Panc1 (cell line): ENCODE data around the gene NEAT1.

Source experiments
- CTCF ChIP-seq: fragments of 450-650 bp; IDR thresholded peaks from 2 replicates; pipeline ENCODE4 v1.5.1; 2017; ENCODE audit warnings: mild to moderate bottlenecking
- POLR2AphosphoS5 ChIP-seq: IDR thresholded peaks from 2 replicates; pipeline ENCODE4 v1.6.1; 2012; ENCODE audit warnings: mild to moderate bottlenecking, low read depth, low read length, moderate library complexity
- SIN3A ChIP-seq: IDR thresholded peaks from 2 replicates; pipeline ENCODE4 v1.6.1; 2012; ENCODE audit warnings: low read depth, mild to moderate bottlenecking, low read length, moderate library complexity, borderline replicate concordance; ENCODE audit not compliant: insufficient read depth
- TCF7L2 ChIP-seq: IDR thresholded peaks from 2 replicates; pipeline ENCODE4 v1.6.1; 2011; ENCODE audit warnings: mild to moderate bottlenecking, low read depth, low read length, inconsistent platforms
- TF ChIP-seq, protein P1 (sequence below), 2 experiments: IDR thresholded peaks; 2 replicates each; pipeline ENCODE4 v1.6.1; 2011 to 2012; ENCODE audit warnings: low read depth in 2 of 2, control low read depth in 1 of 2, low read length in 1 of 2, mild to moderate bottlenecking in 1 of 2, moderate library complexity in 1 of 2; ENCODE audit not compliant: insufficient read depth in 1 of 2

DNA sequence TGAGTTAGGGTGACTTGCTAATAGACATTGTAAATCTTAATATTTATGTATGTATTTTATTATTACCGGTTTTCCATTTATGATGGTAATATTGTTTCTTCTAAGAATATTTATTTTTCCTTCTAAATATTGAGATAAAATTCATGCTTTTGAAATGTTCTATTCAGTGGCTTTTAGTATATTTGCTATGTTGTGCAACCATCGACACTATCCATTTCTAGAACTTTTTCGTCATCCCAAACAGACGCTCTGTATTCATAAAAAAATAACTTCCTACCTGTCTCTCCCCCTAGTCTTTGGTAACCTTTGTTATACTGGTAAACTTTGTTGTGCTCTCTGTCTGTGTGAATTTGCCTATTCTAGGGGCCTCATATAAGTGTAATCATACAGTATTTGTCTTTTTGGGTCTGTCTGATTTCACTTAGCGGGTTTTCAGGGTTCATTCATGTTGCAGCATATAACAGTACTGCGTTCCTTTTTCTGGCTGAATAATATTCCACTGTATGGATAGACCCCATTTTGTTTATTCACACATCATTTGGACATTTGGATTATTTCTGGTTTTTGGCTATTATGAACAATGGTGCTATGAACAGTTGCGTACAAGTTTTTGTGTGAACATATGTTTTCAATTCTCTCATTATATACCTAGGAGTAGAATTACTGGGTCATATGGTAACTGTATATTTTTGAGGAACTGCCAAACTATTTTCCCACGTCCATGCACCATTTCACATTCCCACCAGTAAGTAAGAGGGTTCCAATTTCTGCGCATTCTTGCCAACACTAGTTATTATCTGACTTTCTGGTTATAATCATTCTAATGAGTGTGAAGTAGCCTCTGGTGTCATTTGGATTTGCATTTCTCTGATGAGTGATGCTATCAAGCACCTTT lies 15.9 kb downstream of the NEAT1 start:
- no peak for TF ChIP-seq CTCF
- TF ChIP-seq TCF7L2, result no peak
- TF ChIP-seq, protein P1, sequence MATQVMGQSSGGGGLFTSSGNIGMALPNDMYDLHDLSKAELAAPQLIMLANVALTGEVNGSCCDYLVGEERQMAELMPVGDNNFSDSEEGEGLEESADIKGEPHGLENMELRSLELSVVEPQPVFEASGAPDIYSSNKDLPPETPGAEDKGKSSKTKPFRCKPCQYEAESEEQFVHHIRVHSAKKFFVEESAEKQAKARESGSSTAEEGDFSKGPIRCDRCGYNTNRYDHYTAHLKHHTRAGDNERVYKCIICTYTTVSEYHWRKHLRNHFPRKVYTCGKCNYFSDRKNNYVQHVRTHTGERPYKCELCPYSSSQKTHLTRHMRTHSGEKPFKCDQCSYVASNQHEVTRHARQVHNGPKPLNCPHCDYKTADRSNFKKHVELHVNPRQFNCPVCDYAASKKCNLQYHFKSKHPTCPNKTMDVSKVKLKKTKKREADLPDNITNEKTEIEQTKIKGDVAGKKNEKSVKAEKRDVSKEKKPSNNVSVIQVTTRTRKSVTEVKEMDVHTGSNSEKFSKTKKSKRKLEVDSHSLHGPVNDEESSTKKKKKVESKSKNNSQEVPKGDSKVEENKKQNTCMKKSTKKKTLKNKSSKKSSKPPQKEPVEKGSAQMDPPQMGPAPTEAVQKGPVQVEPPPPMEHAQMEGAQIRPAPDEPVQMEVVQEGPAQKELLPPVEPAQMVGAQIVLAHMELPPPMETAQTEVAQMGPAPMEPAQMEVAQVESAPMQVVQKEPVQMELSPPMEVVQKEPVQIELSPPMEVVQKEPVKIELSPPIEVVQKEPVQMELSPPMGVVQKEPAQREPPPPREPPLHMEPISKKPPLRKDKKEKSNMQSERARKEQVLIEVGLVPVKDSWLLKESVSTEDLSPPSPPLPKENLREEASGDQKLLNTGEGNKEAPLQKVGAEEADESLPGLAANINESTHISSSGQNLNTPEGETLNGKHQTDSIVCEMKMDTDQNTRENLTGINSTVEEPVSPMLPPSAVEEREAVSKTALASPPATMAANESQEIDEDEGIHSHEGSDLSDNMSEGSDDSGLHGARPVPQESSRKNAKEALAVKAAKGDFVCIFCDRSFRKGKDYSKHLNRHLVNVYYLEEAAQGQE (IDR thresholded peaks at IDR 0.05; ENCODE audit: insufficient read depth in 1 of 2, low read depth in 2 of 2, low read length in 1 of 2), result no peak
- no peak for TF ChIP-seq POLR2AphosphoS5
- no peak for TF ChIP-seq SIN3A
